Endothelial cell of umbilical vein (primary cell): ENCODE results near the gene PSAP. TPM values are rescaled to one million over a fixed set of nuclear protein-coding genes. Genes with fewer than 3 reads are reported as not detected.

Experiments
- BruUV-seq: library from RNA; stranded (reverse); fragments of 400-500 nt; replicated peaks from 2 replicates; lab custom pipeline; 2021; lab: Mats Ljungman, UMichigan
- CTCF ChIA-PET: fragments of 300-600, 350-600 bp; sonication (Branson Sonifier 250); formaldehyde crosslinking; loops from one replicate; lab custom pipeline; 2021; ENCODE audit warnings: antibody characterized with exemption, inconsistent platforms; lab: Charles Lee
- POLR2A ChIA-PET: fragments of 300-600, 350-600 bp; sonication (Branson Sonifier 250); formaldehyde crosslinking; loops from one replicate; lab custom pipeline; 2021; ENCODE audit warnings: antibody characterized with exemption, inconsistent platforms; lab: Charles Lee
- DNase-seq: peaks from one replicate; pipeline ENCODE4 v3.0.0-alpha.2; 2011; ENCODE audit warnings: low read depth, low spot score
- FAIRE-seq: peaks from 2 replicates; lab custom pipeline; 2011; peaks lifted over from hg19 to GRCh38; lab: Jason Lieb, UNC
- H2AFZ ChIP-seq: 2 replicates; pipeline ENCODE4 v1.6.0; 2012; ENCODE audit warnings: low read depth, low read length, control low read depth, inconsistent platforms
- H3K27ac ChIP-seq: 2 replicates; pipeline ENCODE4 v1.5.1; 2011; ENCODE audit warnings: low read depth, mild to moderate bottlenecking, control low read depth, low read length, moderate library complexity; ENCODE audit not compliant: insufficient read depth
- H3K27me3 ChIP-seq, 2 experiments: 2 replicates each; pipeline versions ENCODE4 v1.6.0 to v1.6.1; 2011; ENCODE audit warnings: low read length in 2 of 2, mixed read lengths in 1 of 2; ENCODE audit not compliant: control insufficient read depth in 2 of 2, insufficient read depth in 2 of 2
- H3K36me3 ChIP-seq, 2 experiments: 2 replicates in 1 of 2; 3 replicates in 1 of 2; pipeline ENCODE4 v1.5.1; 2011; ENCODE audit warnings: low read length in 2 of 2, mild to moderate bottlenecking in 1 of 2, moderate library complexity in 1 of 2; ENCODE audit not compliant: control insufficient read depth in 2 of 2, insufficient read depth in 2 of 2; ENCODE audit errors: extremely low read depth in 1 of 2
- H3K4me1 ChIP-seq: 3 replicates; pipeline ENCODE4 v1.5.1; 2011; ENCODE audit warnings: mild to moderate bottlenecking, low read length; ENCODE audit not compliant: control insufficient read depth, insufficient read depth; ENCODE audit errors: extremely low read depth
- H3K4me2 ChIP-seq: 2 replicates; pipeline ENCODE4 v1.6.1; 2011; ENCODE audit warnings: low read length, control low read depth, mixed read lengths; ENCODE audit not compliant: insufficient read depth
- H3K4me3 ChIP-seq, 3 experiments: fragments of 200-600 bp in 1 of 3; sonication (generic), shearing (Covaris generic) in 1 of 3; replicated peaks in 1 of 3; 2 replicates each; pipeline ENCODE4 v1.5.1; 2011 to 2016; ENCODE audit warnings: control low read depth in 3 of 3, low read length in 3 of 3, mild to moderate bottlenecking in 2 of 3, inconsistent platforms in 1 of 3, low read depth in 1 of 3, moderate library complexity in 1 of 3; ENCODE audit not compliant: insufficient read depth in 1 of 3
- H3K79me2 ChIP-seq: 2 replicates; pipeline ENCODE4 v1.6.0; 2012; ENCODE audit warnings: low read length, inconsistent platforms; ENCODE audit not compliant: control insufficient read depth, insufficient read depth
- H3K9ac ChIP-seq: replicated peaks from 2 replicates; pipeline ENCODE3; 2011; ENCODE audit warnings: low read length, control low read depth; ENCODE audit not compliant: insufficient read depth; ENCODE audit errors: extremely low read depth
- H3K9me1 ChIP-seq: replicated peaks from 3 replicates; pipeline ENCODE4 v1.6.0; 2011; ENCODE audit warnings: mild to moderate bottlenecking, low read length; ENCODE audit not compliant: control insufficient read depth, insufficient read depth; ENCODE audit errors: extremely low read depth
- H3K9me3 ChIP-seq: replicated peaks from 2 replicates; pipeline ENCODE4 v1.5.1; 2012; ENCODE audit warnings: low read length, inconsistent platforms; ENCODE audit not compliant: control insufficient read depth, insufficient read depth
- H4K20me1 ChIP-seq: replicated peaks from 2 replicates; pipeline ENCODE3; 2011; ENCODE audit warnings: mild to moderate bottlenecking, low read length; ENCODE audit not compliant: control insufficient read depth, insufficient read depth; ENCODE audit errors: extremely low read depth
- CTCF ChIP-seq, 2 donors: IDR thresholded peaks; 1 replicate in 1 of 2; 2 replicates in 1 of 2; pipeline ENCODE4 v1.5.1; 2011; ENCODE audit warnings: low read length in 2 of 2, mild to moderate bottlenecking in 2 of 2, moderate library complexity in 2 of 2, control low read depth in 1 of 2, inconsistent platforms in 1 of 2, low read depth in 1 of 2; ENCODE audit not compliant: insufficient read depth in 1 of 2; ENCODE audit errors: extremely low read depth in 1 of 2
- EZH2 ChIP-seq: IDR thresholded peaks from 2 replicates; pipeline ENCODE4 v1.6.1; 2012; ENCODE audit warnings: borderline replicate concordance, low read depth, mild to moderate bottlenecking, moderate library complexity, low read length, inconsistent platforms; ENCODE audit not compliant: severe bottlenecking
- FOS ChIP-seq: IDR thresholded peaks from 2 replicates; pipeline ENCODE4 v1.6.1; 2011; ENCODE audit warnings: mild to moderate bottlenecking, low read length, moderate library complexity, borderline replicate concordance; ENCODE audit not compliant: insufficient read depth
- GATA2 ChIP-seq: IDR thresholded peaks from 2 replicates; pipeline ENCODE4 v1.7.0; 2011; ENCODE audit warnings: low read depth, mild to moderate bottlenecking, moderate library complexity, mixed read lengths, low read length; ENCODE audit not compliant: insufficient read length, insufficient read depth
- JUN ChIP-seq: IDR thresholded peaks from 2 replicates; pipeline ENCODE4 v1.6.1; 2011; ENCODE audit warnings: borderline replicate concordance, low read depth; ENCODE audit not compliant: insufficient read length, insufficient read depth
- MAX ChIP-seq: IDR thresholded peaks from 2 replicates; pipeline ENCODE4 v1.6.1; 2011; ENCODE audit not compliant: insufficient read depth, insufficient read length
- MYC ChIP-seq: IDR thresholded peaks from one replicate; pipeline ENCODE4 v1.6.1; 2011; ENCODE audit warnings: mild to moderate bottlenecking, low read depth, low read length
- POLR2A ChIP-seq: IDR thresholded peaks from 2 replicates; pipeline ENCODE4 v1.6.1; 2012; ENCODE audit warnings: low read depth, mild to moderate bottlenecking, control low read depth, low read length
- POLR2AphosphoS5 ChIP-seq: IDR thresholded peaks from 2 replicates; pipeline ENCODE4 v1.6.1; 2012; ENCODE audit warnings: low read depth, mild to moderate bottlenecking, control low read depth, low read length, moderate library complexity; ENCODE audit not compliant: insufficient read depth
- dilution Hi-C: fragments of 300-500 bp; cut with MboI; formaldehyde crosslinking; loops from one replicate; pipeline ENCODE4 v1.15.0; 2019; ENCODE audit warnings: low sequenced_read_pairs; ENCODE audit not compliant: extremely low pct_ligation_motif_present
- intact Hi-C: fragments of 100-400 bp; cut with micrococcal nuclease; formaldehyde crosslinking; loops from one replicate; pipeline ENCODE4 v1.10.0; 2022
- polyA plus RNA-seq, 4 experiments: library from polyadenylated mRNA; depleted of rRNA in 3 of 4; stranded (reverse) in 3 of 4; unstranded in 1 of 4; fragments of >200 nt; gene quantifications; 2 replicates each; pipeline versions ENCODE4 v1.2.1 to v1.2.3, GENCODE V29; 2011 to 2012; ENCODE audit warnings: missing spikeins in 1 of 4
- total RNA-seq: library from RNA; stranded (reverse); gene quantifications from 2 replicates; pipeline ENCODE4 v1.2.3, GENCODE V29; 2021

PSAP gene
- total and polyA plus RNA-seq, 2 donors (not counting 3 experiments of a cell fraction or from before 2014, with no cell fraction given) = 644 to 1,476 TPM

GRCh38 chr10:71772832-71773220, 78.2 kb downstream of the PSAP start:
- Histone ChIP-seq H3K9ac (no peak overlapping the region), H3K4me1 (peaks cover 28% of the 10 kb centered on the region), H3K27ac (no peak overlapping the region), H3K4me3 (peak overlapping the region in 2 of 3 experiments; percentile 28 to 44), H2AFZ (peak overlapping the region; percentile 85), H3K9me1 (no peaks in the 10 kb centered on the region), H4K20me1 (no peaks in the 10 kb centered on the region), H3K27me3 (no peaks in the 10 kb centered on the region), H3K36me3 (no peaks in the 10 kb centered on the region), H3K4me2 (peak overlapping the region; percentile 28), H3K79me2 (no peaks in the 10 kb centered on the region), H3K9me3 (no peaks in the 10 kb centered on the region)
- intact Hi-C loops (loop anchor here (2.0 kb wide), 2 partner anchors 46 to 78 kb away; no protein-coding TSS in a partner anchor), dilution Hi-C loops (no loop called here)
- no peak for DNase-seq
- no peak for TF ChIP-seq POLR2A
- TF ChIP-seq MAX = no peak
- no peak for TF ChIP-seq GATA2
- TF ChIP-seq MYC = no peak
- TF ChIP-seq POLR2AphosphoS5 = no peak
- TF ChIP-seq FOS = no peak
- TF ChIP-seq JUN = no peak
- no peak for TF ChIP-seq CTCF (IDR thresholded peaks at IDR 0.05; ENCODE audit: extremely low read depth in 1 of 2, insufficient read depth in 1 of 2, low read depth in 1 of 2, low read length in 2 of 2)
- no peak for TF ChIP-seq EZH2
- no TSS peak for BruUV-seq
- POLR2A ChIA-PET = no interaction called here
- no peak for FAIRE-seq
- CTCF ChIA-PET = interaction anchor here (0.7 to 3.8 kb wide), 33 partner anchors 8 to 457 kb away, joined by 3 to 21 read pairs (median 5); partner anchors contain the start of gene PSAP
